IMR-90 (cell line): ENCODE measurements around the gene ELFN1. TPM values are rescaled to one million over a fixed set of nuclear protein-coding genes. Genes with fewer than 3 reads are reported as not detected.

ENCODE experiments used
- ATAC-seq: fragments of 200-7000 bp; cut with Tn5 transposase; 2 replicates; pipeline ENCODE4 v1.9.1; 2020; ENCODE audit warnings: low read depth, mild to moderate bottlenecking, moderate library complexity
- BruUV-seq: library from RNA; stranded (reverse); fragments of 400-500 nt; replicated peaks from 2 replicates; lab custom pipeline; 2021; lab: Mats Ljungman, UMichigan
- CTCF ChIA-PET: fragments of 300-600 bp; formaldehyde crosslinking; extraction: SDS; loops from one replicate; lab custom pipeline; 2021; ENCODE audit warnings: antibody characterized with exemption; lab: Yijun Ruan, JAX
- POLR2A ChIA-PET: fragments of 300-600 bp; sonication (Branson Sonifier 250); formaldehyde crosslinking; loops from one replicate; lab custom pipeline; 2022; ENCODE audit warnings: antibody characterized with exemption; ENCODE audit not compliant: unreplicated experiment; lab: Charles Lee
- DNase-seq: peaks from one replicate; pipeline ENCODE4 v3.0.0; 2013
- H2AFZ ChIP-seq: replicated peaks from 2 replicates; pipeline ENCODE3; 2013; ENCODE audit warnings: low read length, mild to moderate bottlenecking; ENCODE audit not compliant: poor library complexity
- H2AK5ac ChIP-seq: 2 replicates; pipeline ENCODE4 v1.6.1; 2013; ENCODE audit warnings: low read depth, low read length, inconsistent platforms
- H2AK9ac ChIP-seq: replicated peaks from 2 replicates; pipeline ENCODE3; 2013; ENCODE audit warnings: mild to moderate bottlenecking, low read depth, low read length, moderate library complexity; ENCODE audit not compliant: poor library complexity
- H2BK120ac ChIP-seq: 2 replicates; pipeline ENCODE4 v1.6.1; 2013; ENCODE audit warnings: low read depth, low read length, inconsistent platforms
- H2BK15ac ChIP-seq: 3 replicates; pipeline ENCODE4 v1.6.1; 2013; ENCODE audit warnings: low read depth, low read length, inconsistent platforms
- H2BK20ac ChIP-seq: 2 replicates; pipeline ENCODE4 v1.6.1; 2013; ENCODE audit warnings: low read depth, mild to moderate bottlenecking, inconsistent platforms, low read length, moderate library complexity
- H2BK5ac ChIP-seq: 2 replicates; pipeline ENCODE4 v1.6.1; 2013; ENCODE audit warnings: mild to moderate bottlenecking, low read depth, low read length, inconsistent platforms; ENCODE audit not compliant: poor library complexity, severe bottlenecking
- H3K14ac ChIP-seq: replicated peaks from 2 replicates; pipeline ENCODE4 v1.6.1; 2013; ENCODE audit warnings: low read depth, low read length, inconsistent platforms
- H3K18ac ChIP-seq: 2 replicates; pipeline ENCODE4 v1.6.1; 2013; ENCODE audit warnings: low read depth, low read length, control low read depth
- H3K23ac ChIP-seq: 2 replicates; pipeline ENCODE4 v1.6.1; 2013; ENCODE audit warnings: low read depth, low read length, inconsistent platforms
- H3K27ac ChIP-seq: 2 replicates; pipeline ENCODE4 v1.5.1; 2013; ENCODE audit warnings: mild to moderate bottlenecking, control low read depth, low read length; ENCODE audit not compliant: insufficient read depth
- H3K27me3 ChIP-seq: 2 replicates; pipeline ENCODE4 v1.6.1; 2013; ENCODE audit warnings: low read length; ENCODE audit not compliant: control insufficient read depth, insufficient read depth
- H3K36me3 ChIP-seq: 2 replicates; pipeline ENCODE4 v1.6.1; 2013; ENCODE audit warnings: low read length, mixed read lengths; ENCODE audit not compliant: control insufficient read depth, insufficient read depth
- H3K4ac ChIP-seq: 2 replicates; pipeline ENCODE4 v1.6.1; 2013; ENCODE audit warnings: low read depth, low read length, inconsistent platforms
- H3K4me1 ChIP-seq: 2 replicates; pipeline ENCODE4 v1.6.1; 2013; ENCODE audit warnings: low read length, mixed read lengths; ENCODE audit not compliant: control insufficient read depth, insufficient read depth
- H3K4me2 ChIP-seq: 2 replicates; pipeline ENCODE4 v1.6.1; 2013; ENCODE audit warnings: low read depth, mild to moderate bottlenecking, control low read depth, low read length, moderate library complexity
- H3K4me3 ChIP-seq: 2 replicates; pipeline ENCODE4 v1.5.1; 2013; ENCODE audit warnings: low read depth, mild to moderate bottlenecking, control low read depth, low read length, moderate library complexity; ENCODE audit not compliant: insufficient read depth
- H3K56ac ChIP-seq: 2 replicates; pipeline ENCODE4 v1.6.1; 2013; ENCODE audit warnings: low read length, inconsistent platforms; ENCODE audit not compliant: insufficient read depth; ENCODE audit errors: extremely low read depth
- H3K79me1 ChIP-seq, 2 experiments: 2 replicates each; pipeline ENCODE4 v1.6.1; 2013; ENCODE audit warnings: low read length in 2 of 2, inconsistent platforms in 1 of 2, low read depth in 1 of 2
- H3K9ac ChIP-seq: 2 replicates; pipeline ENCODE4 v1.6.1; 2013; ENCODE audit warnings: low read depth, low read length, control low read depth
- H3K9me1 ChIP-seq: 2 replicates; pipeline ENCODE4 v1.6.1; 2013; ENCODE audit warnings: low read length, inconsistent platforms; ENCODE audit not compliant: insufficient read depth
- H3K9me3 ChIP-seq: 2 replicates; pipeline ENCODE4 v1.6.1; 2013; ENCODE audit warnings: low read length; ENCODE audit not compliant: control insufficient read depth, insufficient read depth
- H4K20me1 ChIP-seq: 2 replicates; pipeline ENCODE4 v1.6.1; 2013; ENCODE audit warnings: low read length, inconsistent platforms; ENCODE audit not compliant: insufficient read depth
- H4K5ac ChIP-seq: 2 replicates; pipeline ENCODE4 v1.6.1; 2013; ENCODE audit warnings: mild to moderate bottlenecking, low read depth, low read length, control low read depth
- H4K8ac ChIP-seq, 2 experiments: 2 replicates each; pipeline ENCODE4 v1.6.1; 2013; ENCODE audit warnings: low read depth in 2 of 2, low read length in 2 of 2, control low read depth in 1 of 2, inconsistent platforms in 1 of 2
- H4K91ac ChIP-seq: 2 replicates; pipeline ENCODE4 v1.6.1; 2013; ENCODE audit warnings: low read depth, low read length, inconsistent platforms; ENCODE audit not compliant: insufficient read depth
- ELK1 ChIP-seq: fragments of 150-350 bp; IDR thresholded peaks from 2 replicates; pipeline ENCODE4 v1.6.1; 2016; ENCODE audit warnings: low read depth, mild to moderate bottlenecking, low read length, moderate library complexity, borderline replicate concordance
- FOS ChIP-seq: fragments of 150-350 bp; IDR thresholded peaks from 2 replicates; pipeline ENCODE4 v1.6.1; 2016; ENCODE audit warnings: low read depth, low read length
- RAD21 ChIP-seq: IDR thresholded peaks from 2 replicates; pipeline ENCODE4 v1.6.1; 2012; ENCODE audit warnings: low read length, improper control_type of control experiment
- RCOR1 ChIP-seq: IDR thresholded peaks from 2 replicates; pipeline ENCODE4 v1.6.1; 2012; ENCODE audit warnings: mild to moderate bottlenecking, low read length, improper control_type of control experiment; ENCODE audit not compliant: insufficient replicate concordance
- RFX5 ChIP-seq: IDR thresholded peaks from 2 replicates; pipeline ENCODE4 v1.8.0; 2012; ENCODE audit warnings: low read depth, mild to moderate bottlenecking, low read length, moderate library complexity
- WGBS, 2 experiments: methylation state at CpG; one replicate each; pipeline versions ENCODE4 v1.1.5 to v1.1.7; 2013; ENCODE audit warnings: missing lambda C conversion rate in 2 of 2; ENCODE audit not compliant: insufficient read length in 1 of 2; ENCODE audit errors: extremely low coverage in 2 of 2; 5-methylcytosine and 5-hydroxymethylcytosine counted together
- dilution Hi-C: fragments of 300-500 bp; cut with HindIII; formaldehyde crosslinking; loops from one replicate; pipeline ENCODE4 v1.14.3; 2018; ENCODE audit warnings: low sequenced_read_pairs; ENCODE audit not compliant: unreplicated experiment
- in situ Hi-C: fragments of 300-500 bp; cut with MboI; formaldehyde crosslinking; loops from 3 replicates; pipeline ENCODE4 v1.14.3; 2019; ENCODE audit warnings: low sequenced_read_pairs, inconsistent platforms, mixed read lengths
- intact Hi-C: fragments of 100-400 bp; cut with micrococcal nuclease; formaldehyde crosslinking; loops from 2 replicates; pipeline ENCODE4 v1.10.0; 2022
- polyA plus RNA-seq, 3 experiments: library from polyadenylated mRNA; depleted of rRNA; stranded (reverse); fragments of >200 nt; gene quantifications; 2 replicates each; pipeline ENCODE4 v1.2.3, GENCODE V29; 2012; ENCODE audit warnings: low replicate concordance in 1 of 3
- total RNA-seq: library from RNA; depleted of rRNA; stranded (reverse); fragments of >200 nt; gene quantifications from 2 replicates; pipeline ENCODE4 v1.2.3, GENCODE V29; 2012
- TF ChIP-seq, protein P1 (sequence below): conservative IDR thresholded peaks from 2 replicates; pipeline ENCODE4 v1.5.1; 2012; ENCODE audit warnings: mild to moderate bottlenecking, low read depth, low read length, improper control_type of control experiment
- TF ChIP-seq, protein P2 (sequence below): fragments of 150-350 bp; IDR thresholded peaks from 2 replicates; pipeline ENCODE4 v1.6.1; 2017; ENCODE audit warnings: mild to moderate bottlenecking, antibody characterized with exemption, low read length, low read depth

Gene ELFN1
- total and polyA plus RNA-seq, 2 of the 4 experiments (the other 2 are of a cell fraction) = 1.6 to 5.2 TPM

- Histone ChIP-seq H2AFZ (no peak overlapping the region), H2AK5ac (no peak overlapping the region), H2BK15ac (no peak overlapping the region), H4K5ac (no peak overlapping the region), H3K14ac (no peak overlapping the region), H3K27me3 (peaks cover 2% of the 10 kb centered on the region), H3K27ac (no peak overlapping the region), H2BK5ac (no peak overlapping the region), H4K20me1 (no peaks in the 10 kb centered on the region), H3K4ac (no peak overlapping the region), H2AK9ac (no peak overlapping the region), H3K9me1 (no peaks in the 10 kb centered on the region), H3K18ac (no peak overlapping the region), H2BK20ac (no peak overlapping the region), H4K91ac (no peak overlapping the region), H4K8ac (no peak overlapping the region), H3K23ac (no peak overlapping the region), H3K4me2 (no peak overlapping the region), H3K4me3 (no peak overlapping the region), H3K56ac (no peak overlapping the region), H3K9me3 (peaks cover 20% of the 10 kb centered on the region), H3K36me3 (no peaks in the 10 kb centered on the region), H2BK120ac (no peak overlapping the region), H3K79me1 (no peaks in the 10 kb centered on the region), H3K9ac (no peak overlapping the region), H3K4me1 (no peaks in the 10 kb centered on the region)
- no TSS peak for BruUV-seq
- no CpG with 5 or more reads among the region's 11 CpGs for WGBS, 2 experiments
- ChIA-PET POLR2A (no interaction called here), CTCF (no interaction called here)
- dilution Hi-C loops (no loop called here), in situ Hi-C loops (no loop called here), intact Hi-C loops (no loop called here)
- ATAC-seq = no peak
- DNase-seq = no peak
- TF ChIP-seq RFX5 (no peak), ELK1 (no peak), RCOR1 (no peak), RAD21 (no peak), FOS (no peak)
- TF ChIP-seq, protein P1, sequence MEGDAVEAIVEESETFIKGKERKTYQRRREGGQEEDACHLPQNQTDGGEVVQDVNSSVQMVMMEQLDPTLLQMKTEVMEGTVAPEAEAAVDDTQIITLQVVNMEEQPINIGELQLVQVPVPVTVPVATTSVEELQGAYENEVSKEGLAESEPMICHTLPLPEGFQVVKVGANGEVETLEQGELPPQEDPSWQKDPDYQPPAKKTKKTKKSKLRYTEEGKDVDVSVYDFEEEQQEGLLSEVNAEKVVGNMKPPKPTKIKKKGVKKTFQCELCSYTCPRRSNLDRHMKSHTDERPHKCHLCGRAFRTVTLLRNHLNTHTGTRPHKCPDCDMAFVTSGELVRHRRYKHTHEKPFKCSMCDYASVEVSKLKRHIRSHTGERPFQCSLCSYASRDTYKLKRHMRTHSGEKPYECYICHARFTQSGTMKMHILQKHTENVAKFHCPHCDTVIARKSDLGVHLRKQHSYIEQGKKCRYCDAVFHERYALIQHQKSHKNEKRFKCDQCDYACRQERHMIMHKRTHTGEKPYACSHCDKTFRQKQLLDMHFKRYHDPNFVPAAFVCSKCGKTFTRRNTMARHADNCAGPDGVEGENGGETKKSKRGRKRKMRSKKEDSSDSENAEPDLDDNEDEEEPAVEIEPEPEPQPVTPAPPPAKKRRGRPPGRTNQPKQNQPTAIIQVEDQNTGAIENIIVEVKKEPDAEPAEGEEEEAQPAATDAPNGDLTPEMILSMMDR = no peak
- TF ChIP-seq, protein P2, sequence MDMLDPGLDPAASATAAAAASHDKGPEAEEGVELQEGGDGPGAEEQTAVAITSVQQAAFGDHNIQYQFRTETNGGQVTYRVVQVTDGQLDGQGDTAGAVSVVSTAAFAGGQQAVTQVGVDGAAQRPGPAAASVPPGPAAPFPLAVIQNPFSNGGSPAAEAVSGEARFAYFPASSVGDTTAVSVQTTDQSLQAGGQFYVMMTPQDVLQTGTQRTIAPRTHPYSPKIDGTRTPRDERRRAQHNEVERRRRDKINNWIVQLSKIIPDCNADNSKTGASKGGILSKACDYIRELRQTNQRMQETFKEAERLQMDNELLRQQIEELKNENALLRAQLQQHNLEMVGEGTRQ = no peak
Measured at GRCh38 chr7:1761774-1762173, 91.7 kb downstream of the ELFN1 start.
